Mucosa of descending colon (tissue), 3 donors: Measurements from ENCODE around the gene UQCRQ. TPM values are rescaled to one million over a fixed set of nuclear protein-coding genes. Genes with fewer than 3 reads are reported as not detected.
A peak's percentile ranks its signal among the peaks of the same experiment; 100 is the strongest.

Source experiments
- ATAC-seq: fragments of 200-7000 bp; cut with Tn5 transposase; one replicate; pipeline ENCODE4 v1.9.1; 2020; ENCODE audit warnings: mild to moderate bottlenecking, moderate library complexity
- DNase-seq, 3 donors: peaks; one replicate each; pipeline ENCODE4 v3.0.0-alpha.2; 2020
- H3K36me3 ChIP-seq: fragments of 200-600 bp; one replicate; pipeline ENCODE4 v1.8.0; 2021; ENCODE audit warnings: low read depth, mild to moderate bottlenecking
- H3K4me1 ChIP-seq: fragments of 200-600 bp; one replicate; pipeline ENCODE4 v1.8.0; 2021; ENCODE audit warnings: low read depth, mild to moderate bottlenecking
- H3K4me3 ChIP-seq: fragments of 200-600 bp; one replicate; pipeline ENCODE4 v1.8.0; 2021; ENCODE audit warnings: mild to moderate bottlenecking
- H3K9me3 ChIP-seq: fragments of 200-600 bp; one replicate; pipeline ENCODE4 v1.8.0; 2021; ENCODE audit warnings: mild to moderate bottlenecking
- intact Hi-C, 2 donors: fragments of 100-400 bp; cut with DNase I in 1 of 2; cut with micrococcal nuclease in 1 of 2; formaldehyde crosslinking; loops; one replicate each; pipeline versions ENCODE4 v1.11.0 to v1.11.1; 2022; cut with DNase I, micrococcal nuclease
- total RNA-seq, 3 donors: library from RNA; stranded (reverse); fragmentation: NEBNext Ultra II Directional in 2 of 3; extraction: Animal tissue kit (Norgen Biotek cat#: 25700) in 2 of 3; gene quantifications; one replicate each; pipeline versions ENCODE4 v1.2.1 to v1.2.4, GENCODE V29; 2021 to 2023
- TF ChIP-seq, protein P1 (sequence below): fragments of 200-600 bp; IDR thresholded peaks from one replicate; pipeline ENCODE4 v1.8.0; 2022; ENCODE audit warnings: antibody characterized with exemption, mild to moderate bottlenecking
- donor health status: DM: no; HTN: no; CAD: no; lungs with moderate emphysema.
- donor health status: DM: no; HTN: no; CAD: no.
- donor health status: DM: no; HTN: yes; CAD: no.

Gene UQCRQ
- total RNA-seq, 3 donors from 2014 or later = 448 to 727 (median 690) TPM

- intact Hi-C loops = no loop called here
- H3K36me3 ChIP-seq = no peaks in the 10 kb centered on the region
- ATAC-seq = peak; percentile 41
These were observed 39.5 kb downstream of the UQCRQ start for GRCh38 chr5:132905938-132906337.

GRCh38 chr5:132907161-132907560 is 40.7 kb downstream of the UQCRQ start:
- Histone ChIP-seq H3K4me3 (no peak overlapping the region), H3K36me3 (no peaks in the 10 kb centered on the region), H3K4me1 (no peaks in the 10 kb centered on the region), H3K9me3 (no peaks in the 10 kb centered on the region)
- no peak for DNase-seq
- TF ChIP-seq, protein P1, sequence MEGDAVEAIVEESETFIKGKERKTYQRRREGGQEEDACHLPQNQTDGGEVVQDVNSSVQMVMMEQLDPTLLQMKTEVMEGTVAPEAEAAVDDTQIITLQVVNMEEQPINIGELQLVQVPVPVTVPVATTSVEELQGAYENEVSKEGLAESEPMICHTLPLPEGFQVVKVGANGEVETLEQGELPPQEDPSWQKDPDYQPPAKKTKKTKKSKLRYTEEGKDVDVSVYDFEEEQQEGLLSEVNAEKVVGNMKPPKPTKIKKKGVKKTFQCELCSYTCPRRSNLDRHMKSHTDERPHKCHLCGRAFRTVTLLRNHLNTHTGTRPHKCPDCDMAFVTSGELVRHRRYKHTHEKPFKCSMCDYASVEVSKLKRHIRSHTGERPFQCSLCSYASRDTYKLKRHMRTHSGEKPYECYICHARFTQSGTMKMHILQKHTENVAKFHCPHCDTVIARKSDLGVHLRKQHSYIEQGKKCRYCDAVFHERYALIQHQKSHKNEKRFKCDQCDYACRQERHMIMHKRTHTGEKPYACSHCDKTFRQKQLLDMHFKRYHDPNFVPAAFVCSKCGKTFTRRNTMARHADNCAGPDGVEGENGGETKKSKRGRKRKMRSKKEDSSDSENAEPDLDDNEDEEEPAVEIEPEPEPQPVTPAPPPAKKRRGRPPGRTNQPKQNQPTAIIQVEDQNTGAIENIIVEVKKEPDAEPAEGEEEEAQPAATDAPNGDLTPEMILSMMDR = no peak
- intact Hi-C loops = no loop called here
- ATAC-seq = no peak

More at GRCh38 chr5:132905938-132906337, 39.5 kb downstream of the UQCRQ start:
- TF ChIP-seq, protein P1 = no peak
- H3K4me1 ChIP-seq = no peaks in the 10 kb centered on the region
- no peak for DNase-seq
- no peaks in the 10 kb centered on the region for H3K9me3 ChIP-seq
- H3K4me3 ChIP-seq = no peak overlapping the region

GRCh38 chr5:132909702-132910101 is 43.3 kb downstream of the UQCRQ start:
- no peak for ATAC-seq
- no peaks in the 10 kb centered on the region for H3K36me3 ChIP-seq
- H3K4me1 ChIP-seq = no peaks in the 10 kb centered on the region
- intact Hi-C loops = no loop called here
- H3K4me3 ChIP-seq = no peak overlapping the region
- DNase-seq = no peak
- H3K9me3 ChIP-seq = no peaks in the 10 kb centered on the region
- TF ChIP-seq, protein P1 = no peak

- intact Hi-C loops = no loop called here
- Histone ChIP-seq H3K4me1 (no peaks in the 10 kb centered on the region), H3K9me3 (no peaks in the 10 kb centered on the region), H3K4me3 (no peak overlapping the region), H3K36me3 (no peaks in the 10 kb centered on the region)
- ATAC-seq (peak; percentile 52), DNase-seq (no peak)
- TF ChIP-seq, protein P1 = no peak
These were observed 49.2 kb downstream of the UQCRQ start for GRCh38 chr5:132915681-132916080.

DNA sequence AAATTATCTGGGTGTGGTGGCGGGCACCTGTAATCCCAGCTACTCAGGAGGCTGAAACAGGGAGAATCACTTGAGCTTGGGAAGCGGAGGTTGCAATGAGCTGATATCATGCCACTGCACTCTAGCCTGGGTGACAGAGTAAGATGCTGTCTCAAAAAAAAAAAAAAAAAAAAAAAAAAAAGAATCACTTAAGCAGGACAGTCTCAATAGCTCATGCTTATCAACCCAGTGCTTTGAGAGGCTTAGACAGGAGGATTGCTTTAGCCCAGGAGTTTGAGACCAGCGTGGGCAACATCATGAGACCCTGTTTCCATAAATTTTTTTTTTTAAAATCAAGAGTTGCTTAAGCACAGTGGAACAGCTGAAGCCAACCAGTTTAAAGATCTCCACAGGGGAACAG is 49.6 kb downstream of the UQCRQ start:
- intact Hi-C loops = no loop called here

More for the DNA sequence above, 49.6 kb downstream of the UQCRQ start:
- no peaks in the 10 kb centered on the region for H3K4me1 ChIP-seq
- no peaks in the 10 kb centered on the region for H3K9me3 ChIP-seq
- DNase-seq (no peak), ATAC-seq (no peak)
- H3K4me3 ChIP-seq = no peak overlapping the region
- H3K36me3 ChIP-seq = no peaks in the 10 kb centered on the region
- TF ChIP-seq, protein P1 = no peak

Other genes starting within 250 kb of the UQCRQ start
- gene IL13, start 208.5 kb upstream of the UQCRQ start, total RNA-seq = not detected
- gene IL4, start 192.7 kb upstream of the UQCRQ start, total RNA-seq = not detected
- gene KIF3A, start 129.1 kb upstream of the UQCRQ start, total RNA-seq = 10 to 100 TPM in 1 of 3 donors, 1 to 10 TPM in 2; 3.2 to 11.0 (median 3.8) TPM
- 10 to 100 TPM in 2 of 3 donors, 1 to 10 TPM in 1; 7.1 to 12.3 (median 12.0) TPM for gene CCNI2, start 119.2 kb upstream of the UQCRQ start, total RNA-seq
- gene SEPTIN8, start 89.4 kb upstream of the UQCRQ start, total RNA-seq = 10 to 100 TPM; 49.9 to 64.7 (median 61.1) TPM
- gene SOWAHA, start 53.3 kb upstream of the UQCRQ start, total RNA-seq = 10 to 100 TPM; 11.6 to 44.5 (median 24.3) TPM
- gene SHROOM1, start 36.0 kb upstream of the UQCRQ start, total RNA-seq = 10 to 100 TPM; 37.3 to 93.5 (median 63.0) TPM
- gene GDF9, start 173 bp upstream of the UQCRQ start, total RNA-seq = under 1 TPM; 0.28 to 0.41 (median 0.36) TPM
- gene LEAP2, start 7.0 kb downstream of the UQCRQ start, total RNA-seq = 1 to 10 TPM; 2.9 to 9.9 (median 3.8) TPM
- gene AFF4, start 97.0 kb downstream of the UQCRQ start, total RNA-seq = 10 to 100 TPM; 65.8 to 85.3 (median 76.6) TPM
- 10 to 100 TPM; 20.4 to 35.0 (median 29.2) TPM for gene ZCCHC10, start 159.9 kb downstream of the UQCRQ start, total RNA-seq
- gene HSPA4, start 185.4 kb downstream of the UQCRQ start, total RNA-seq = 10 to 100 TPM; 64.1 to 77.2 (median 72.9) TPM